Right lobe of liver (tissue), 6 donors: ENCODE measurements around the gene TDRD7. TPM values are rescaled to one million over a fixed set of nuclear protein-coding genes. Genes with fewer than 3 reads are reported as not detected.
A peak's percentile ranks its signal among the peaks of the same experiment; 100 is the strongest.

Experiments
- ATAC-seq, 4 donors: fragments of 200-7000 bp; cut with Tn5 transposase; one replicate each; pipeline ENCODE4 v1.9.1; 2020; ENCODE audit warnings: mild to moderate bottlenecking in 4 of 4, moderate library complexity in 4 of 4
- DNase-seq, 3 donors: peaks; one replicate each; pipeline ENCODE4 v3.0.0-alpha.2; 2020
- H3K27ac ChIP-seq, 3 donors: fragments of 200-600 bp; one replicate each; pipeline ENCODE4 v1.8.0; 2022
- H3K27me3 ChIP-seq, 2 donors: fragments of 200-600 bp; one replicate each; pipeline ENCODE4 v1.8.0; 2022
- H3K36me3 ChIP-seq, 4 donors: fragments of 200-600 bp; sonication (generic) in 1 of 4; one replicate each; pipeline versions ENCODE4 v1.5.1 to v1.8.0; 2017 to 2022; ENCODE audit warnings: control low read depth in 1 of 4
- H3K4me1 ChIP-seq, 4 donors: fragments of 200-600 bp; sonication (generic) in 1 of 4; one replicate each; pipeline versions ENCODE4 v1.5.1 to v1.8.0; 2017 to 2022; ENCODE audit warnings: control low read depth in 1 of 4
- H3K4me3 ChIP-seq, 3 donors: fragments of 200-600 bp; one replicate each; pipeline ENCODE4 v1.8.0; 2022
- H3K9me3 ChIP-seq, 4 donors: fragments of 200-600 bp; sonication (generic) in 1 of 4; one replicate each; pipeline versions ENCODE4 v1.5.1 to v1.8.0; 2017 to 2022; ENCODE audit warnings: control low read depth in 1 of 4
- CTCF ChIP-seq, 4 donors: fragments of 200-600 bp in 3 of 4; fragments of 450-650 bp in 1 of 4; IDR thresholded peaks; one replicate each; pipeline versions ENCODE4 v1.5.1 to v1.8.0; 2016 to 2022; ENCODE audit warnings: antibody characterized with exemption in 4 of 4, mild to moderate bottlenecking in 2 of 4
- POLR2A ChIP-seq: fragments of 450-650 bp; IDR thresholded peaks from one replicate; pipeline ENCODE4 v1.6.1; 2017; ENCODE audit warnings: antibody characterized with exemption, mild to moderate bottlenecking
- WGBS: methylation state at CpG from one replicate; pipeline ENCODE4 v1.1.6; 2018; ENCODE audit warnings: low coverage, low lambda C conversion rate; ENCODE audit not compliant: insufficient coverage; ENCODE audit errors: missing lambda C conversion rate; 5-methylcytosine and 5-hydroxymethylcytosine counted together
- intact Hi-C, 2 donors: fragments of 100-400 bp; cut with DNase I; formaldehyde crosslinking; loops; one replicate each; pipeline versions ENCODE4 v1.11.2 to v1.14.1; 2022
- total RNA-seq, 6 experiments: library from RNA; depleted of rRNA in 2 of 6; stranded (reverse); fragments of >200 nt in 2 of 6; fragmentation: NEBNext Ultra II Directional in 3 of 6; extraction: Animal tissue kit (Norgen Biotek cat#: 25700) in 3 of 6; gene quantifications; one replicate each; pipeline versions ENCODE4 v1.1.0 to v1.2.4, GENCODE V29; 2016 to 2023
- donor health status: DM: no; HTN: yes; CAD: no.
- donor health status: DM: no; HTN: no; CAD: no.
- donor health status: DM: no; HTN: no; CAD: no.
- donor health status: DM: no; HTN: yes; CAD: no.
- donor health status: DM: no; HTN: yes; CAD: no.

Gene TDRD7
- total RNA-seq, 6 experiments from 2014 or later = 4.2 to 8.7 (median 6.8) TPM

- 100% methylated on average over 1 of the region's 1 CpG for WGBS
- DNase-seq = no peak
- no peaks in the 10 kb centered on the region for H3K36me3 ChIP-seq
- H3K27me3 ChIP-seq = no peaks in the 10 kb centered on the region
- H3K4me3 ChIP-seq = no peak overlapping the region
- TF ChIP-seq POLR2A (no peak), CTCF (IDR thresholded peaks at IDR 0.05) (no peak)
- peaks cover 0 to 26% (median 7%) of the 10 kb centered on the region in 4 donors for H3K4me1 ChIP-seq
- H3K9me3 ChIP-seq = no peaks in the 10 kb centered on the region
- intact Hi-C loops = no loop called here
- ATAC-seq = no peak
- no peak overlapping the region for H3K27ac ChIP-seq
Measured at GRCh38 chr9:97506787-97507186, 94.9 kb downstream of the TDRD7 start.

- no peak for DNase-seq
- Histone ChIP-seq H3K27me3 (no peaks in the 10 kb centered on the region), H3K36me3 (no peaks in the 10 kb centered on the region), H3K4me3 (no peak overlapping the region), H3K9me3 (no peaks in the 10 kb centered on the region), H3K4me1 (peaks cover 0 to 22% (median 7%) of the 10 kb centered on the region in 4 donors), H3K27ac (no peak overlapping the region)
- WGBS = 89% methylated on average over 3 of the region's 5 CpGs
- intact Hi-C loops = no loop called here
- ATAC-seq = no peak
- no peak for TF ChIP-seq POLR2A
- no peak for TF ChIP-seq CTCF (IDR thresholded peaks at IDR 0.05)
Measured at GRCh38 chr9:97507428-97507984, 95.6 kb downstream of the TDRD7 start.

DNA sequence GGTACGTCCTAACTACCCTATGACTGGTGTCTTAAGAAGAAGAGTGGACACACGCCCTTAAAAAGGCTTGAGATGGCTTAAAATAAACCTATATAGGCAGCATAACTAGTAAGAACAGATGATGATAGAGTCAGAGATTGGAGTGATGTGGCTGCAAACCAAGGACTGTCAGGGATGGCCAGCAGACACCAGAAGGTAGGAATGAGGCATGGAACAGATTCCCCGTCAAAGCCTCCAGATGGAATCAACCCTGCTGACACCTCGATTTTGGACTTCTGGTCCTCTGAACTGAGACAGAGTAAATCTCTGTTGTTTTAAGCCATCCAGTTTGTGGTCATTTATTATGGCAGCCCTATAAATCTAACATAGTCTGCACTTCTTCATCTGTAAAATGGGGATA, 97.0 kb downstream of the TDRD7 start:
- ATAC-seq = no peak
- Histone ChIP-seq H3K36me3 (no peaks in the 10 kb centered on the region), H3K4me3 (no peak overlapping the region), H3K9me3 (no peaks in the 10 kb centered on the region), H3K27me3 (no peaks in the 10 kb centered on the region), H3K4me1 (peaks cover 0 to 14% (median 5%) of the 10 kb centered on the region in 4 donors), H3K27ac (no peak overlapping the region)
- TF ChIP-seq POLR2A (no peak), CTCF (IDR thresholded peaks at IDR 0.05) (no peak)
- intact Hi-C loops = no loop called here
- WGBS = 61% methylated on average over 4 of the region's 4 CpGs
- no peak for DNase-seq

DNA sequence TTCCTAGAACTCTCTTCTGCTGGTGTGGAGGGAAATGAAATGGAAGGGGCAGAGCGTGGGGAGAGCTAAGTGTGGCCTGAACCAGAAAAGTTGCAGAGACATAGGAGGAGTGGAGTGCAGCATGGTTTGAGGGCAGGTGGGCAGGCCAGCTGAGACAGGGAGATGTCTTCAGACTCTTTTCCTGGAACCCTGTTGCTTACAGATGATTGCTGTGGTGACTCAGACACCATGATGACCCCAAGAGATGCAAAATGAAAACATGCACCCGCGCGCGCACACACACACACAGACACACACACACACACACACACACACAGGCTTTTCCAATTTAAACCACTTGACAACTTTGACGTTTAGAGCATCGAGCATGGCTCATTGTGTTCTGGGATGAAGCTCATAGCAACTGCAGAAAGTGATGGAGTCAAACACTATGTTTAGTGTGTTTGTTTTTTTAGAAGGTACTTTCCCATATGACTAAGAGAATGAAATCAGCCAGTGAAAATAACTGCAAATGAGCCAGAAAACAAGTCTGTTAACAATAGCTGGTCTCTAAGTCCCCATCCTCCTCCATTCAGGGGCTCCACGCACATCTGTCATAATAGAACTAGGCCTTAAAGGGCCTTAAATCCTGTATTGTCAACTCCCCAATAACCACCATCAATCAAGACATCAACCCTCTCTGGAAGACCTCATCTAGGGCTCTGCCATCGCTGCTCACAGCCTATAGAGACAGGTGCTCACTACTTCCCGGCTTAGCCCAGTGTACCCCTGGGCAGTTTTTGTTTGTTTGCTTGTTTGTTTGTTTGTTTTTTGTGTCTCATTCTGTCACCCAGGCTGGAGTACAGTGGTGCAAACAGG, 99.1 kb downstream of the TDRD7 start:
- DNase-seq (peak in 1 of 3 donors; percentile 5), ATAC-seq (peak in 1 of 4 donors; percentile 59)
- TF ChIP-seq CTCF (IDR thresholded peaks at IDR 0.05) = no peak
- no peak for TF ChIP-seq POLR2A
- 68% methylated on average over 9 of the region's 10 CpGs for WGBS
- no peak overlapping the region for H3K27ac ChIP-seq
- no peaks in the 10 kb centered on the region for H3K36me3 ChIP-seq
- no peaks in the 10 kb centered on the region for H3K4me1 ChIP-seq
- H3K9me3 ChIP-seq = no peaks in the 10 kb centered on the region
- H3K27me3 ChIP-seq = no peaks in the 10 kb centered on the region
- intact Hi-C loops = no loop called here
- H3K4me3 ChIP-seq = no peak overlapping the region
